IMR-90 (cell line): ENCODE data around the gene TMEM259. TPM values are rescaled to one million over a fixed set of nuclear protein-coding genes. Genes with fewer than 3 reads are reported as not detected.

Source experiments
- ATAC-seq: fragments of 200-7000 bp; cut with Tn5 transposase; 2 replicates; pipeline ENCODE4 v1.9.1; 2020; ENCODE audit warnings: low read depth, mild to moderate bottlenecking, moderate library complexity
- BruUV-seq: library from RNA; stranded (reverse); fragments of 400-500 nt; replicated peaks from 2 replicates; lab custom pipeline; 2021; lab: Mats Ljungman, UMichigan
- CTCF ChIA-PET: fragments of 300-600 bp; formaldehyde crosslinking; extraction: SDS; loops from one replicate; lab custom pipeline; 2021; ENCODE audit warnings: antibody characterized with exemption; lab: Yijun Ruan, JAX
- POLR2A ChIA-PET: fragments of 300-600 bp; sonication (Branson Sonifier 250); formaldehyde crosslinking; loops from one replicate; lab custom pipeline; 2022; ENCODE audit warnings: antibody characterized with exemption; ENCODE audit not compliant: unreplicated experiment; lab: Charles Lee
- DNase-seq: peaks from one replicate; pipeline ENCODE4 v3.0.0; 2013
- H2AFZ ChIP-seq: replicated peaks from 2 replicates; pipeline ENCODE3; 2013; ENCODE audit warnings: low read length, mild to moderate bottlenecking; ENCODE audit not compliant: poor library complexity
- H2AK5ac ChIP-seq: 2 replicates; pipeline ENCODE4 v1.6.1; 2013; ENCODE audit warnings: low read depth, low read length, inconsistent platforms
- H2AK9ac ChIP-seq: replicated peaks from 2 replicates; pipeline ENCODE3; 2013; ENCODE audit warnings: mild to moderate bottlenecking, low read depth, low read length, moderate library complexity; ENCODE audit not compliant: poor library complexity
- H2BK120ac ChIP-seq: 2 replicates; pipeline ENCODE4 v1.6.1; 2013; ENCODE audit warnings: low read depth, low read length, inconsistent platforms
- H2BK15ac ChIP-seq: 3 replicates; pipeline ENCODE4 v1.6.1; 2013; ENCODE audit warnings: low read depth, low read length, inconsistent platforms
- H2BK20ac ChIP-seq: 2 replicates; pipeline ENCODE4 v1.6.1; 2013; ENCODE audit warnings: low read depth, mild to moderate bottlenecking, inconsistent platforms, low read length, moderate library complexity
- H2BK5ac ChIP-seq: 2 replicates; pipeline ENCODE4 v1.6.1; 2013; ENCODE audit warnings: mild to moderate bottlenecking, low read depth, low read length, inconsistent platforms; ENCODE audit not compliant: poor library complexity, severe bottlenecking
- H3K14ac ChIP-seq: replicated peaks from 2 replicates; pipeline ENCODE4 v1.6.1; 2013; ENCODE audit warnings: low read depth, low read length, inconsistent platforms
- H3K18ac ChIP-seq: 2 replicates; pipeline ENCODE4 v1.6.1; 2013; ENCODE audit warnings: low read depth, low read length, control low read depth
- H3K23ac ChIP-seq: 2 replicates; pipeline ENCODE4 v1.6.1; 2013; ENCODE audit warnings: low read depth, low read length, inconsistent platforms
- H3K27ac ChIP-seq: 2 replicates; pipeline ENCODE4 v1.5.1; 2013; ENCODE audit warnings: mild to moderate bottlenecking, control low read depth, low read length; ENCODE audit not compliant: insufficient read depth
- H3K27me3 ChIP-seq: 2 replicates; pipeline ENCODE4 v1.6.1; 2013; ENCODE audit warnings: low read length; ENCODE audit not compliant: control insufficient read depth, insufficient read depth
- H3K36me3 ChIP-seq: 2 replicates; pipeline ENCODE4 v1.6.1; 2013; ENCODE audit warnings: low read length, mixed read lengths; ENCODE audit not compliant: control insufficient read depth, insufficient read depth
- H3K4ac ChIP-seq: 2 replicates; pipeline ENCODE4 v1.6.1; 2013; ENCODE audit warnings: low read depth, low read length, inconsistent platforms
- H3K4me1 ChIP-seq: 2 replicates; pipeline ENCODE4 v1.6.1; 2013; ENCODE audit warnings: low read length, mixed read lengths; ENCODE audit not compliant: control insufficient read depth, insufficient read depth
- H3K4me2 ChIP-seq: 2 replicates; pipeline ENCODE4 v1.6.1; 2013; ENCODE audit warnings: low read depth, mild to moderate bottlenecking, control low read depth, low read length, moderate library complexity
- H3K4me3 ChIP-seq: 2 replicates; pipeline ENCODE4 v1.5.1; 2013; ENCODE audit warnings: low read depth, mild to moderate bottlenecking, control low read depth, low read length, moderate library complexity; ENCODE audit not compliant: insufficient read depth
- H3K56ac ChIP-seq: 2 replicates; pipeline ENCODE4 v1.6.1; 2013; ENCODE audit warnings: low read length, inconsistent platforms; ENCODE audit not compliant: insufficient read depth; ENCODE audit errors: extremely low read depth
- H3K79me1 ChIP-seq, 2 experiments: 2 replicates each; pipeline ENCODE4 v1.6.1; 2013; ENCODE audit warnings: low read length in 2 of 2, inconsistent platforms in 1 of 2, low read depth in 1 of 2
- H3K9ac ChIP-seq: 2 replicates; pipeline ENCODE4 v1.6.1; 2013; ENCODE audit warnings: low read depth, low read length, control low read depth
- H3K9me1 ChIP-seq: 2 replicates; pipeline ENCODE4 v1.6.1; 2013; ENCODE audit warnings: low read length, inconsistent platforms; ENCODE audit not compliant: insufficient read depth
- H3K9me3 ChIP-seq: 2 replicates; pipeline ENCODE4 v1.6.1; 2013; ENCODE audit warnings: low read length; ENCODE audit not compliant: control insufficient read depth, insufficient read depth
- H4K20me1 ChIP-seq: 2 replicates; pipeline ENCODE4 v1.6.1; 2013; ENCODE audit warnings: low read length, inconsistent platforms; ENCODE audit not compliant: insufficient read depth
- H4K5ac ChIP-seq: 2 replicates; pipeline ENCODE4 v1.6.1; 2013; ENCODE audit warnings: mild to moderate bottlenecking, low read depth, low read length, control low read depth
- H4K8ac ChIP-seq, 2 experiments: 2 replicates each; pipeline ENCODE4 v1.6.1; 2013; ENCODE audit warnings: low read depth in 2 of 2, low read length in 2 of 2, control low read depth in 1 of 2, inconsistent platforms in 1 of 2
- H4K91ac ChIP-seq: 2 replicates; pipeline ENCODE4 v1.6.1; 2013; ENCODE audit warnings: low read depth, low read length, inconsistent platforms; ENCODE audit not compliant: insufficient read depth
- BHLHE40 ChIP-seq: fragments of 150-350 bp; IDR thresholded peaks from 2 replicates; pipeline ENCODE4 v1.6.1; 2016; ENCODE audit warnings: mild to moderate bottlenecking, low read depth, low read length
- CEBPB ChIP-seq: IDR thresholded peaks from 2 replicates; pipeline ENCODE4 v1.6.1; 2012; ENCODE audit warnings: low read depth, low read length, improper control_type of control experiment
- CHD1 ChIP-seq: IDR thresholded peaks from 2 replicates; pipeline ENCODE4 v1.6.1; 2012; ENCODE audit warnings: low read depth, low read length, improper control_type of control experiment
- FOS ChIP-seq: fragments of 150-350 bp; IDR thresholded peaks from 2 replicates; pipeline ENCODE4 v1.6.1; 2016; ENCODE audit warnings: low read depth, low read length
- MAZ ChIP-seq: IDR thresholded peaks from 2 replicates; pipeline ENCODE4 v1.6.1; 2012; ENCODE audit warnings: low read depth, mild to moderate bottlenecking, low read length, improper control_type of control experiment, moderate library complexity, borderline replicate concordance
- MXI1 ChIP-seq: IDR thresholded peaks from 2 replicates; pipeline ENCODE4 v1.6.1; 2012; ENCODE audit warnings: low read depth, mild to moderate bottlenecking, low read length, moderate library complexity, borderline replicate concordance
- RAD21 ChIP-seq: IDR thresholded peaks from 2 replicates; pipeline ENCODE4 v1.6.1; 2012; ENCODE audit warnings: low read length, improper control_type of control experiment
- RFX5 ChIP-seq: IDR thresholded peaks from 2 replicates; pipeline ENCODE4 v1.8.0; 2012; ENCODE audit warnings: low read depth, mild to moderate bottlenecking, low read length, moderate library complexity
- SMC3 ChIP-seq: fragments of 150-350 bp; IDR thresholded peaks from 2 replicates; pipeline ENCODE4 v1.6.1; 2016; ENCODE audit warnings: low read depth, mild to moderate bottlenecking, antibody characterized with exemption, low read length, moderate library complexity
- WGBS, 2 experiments: methylation state at CpG; one replicate each; pipeline versions ENCODE4 v1.1.5 to v1.1.7; 2013; ENCODE audit warnings: missing lambda C conversion rate in 2 of 2; ENCODE audit not compliant: insufficient read length in 1 of 2; ENCODE audit errors: extremely low coverage in 2 of 2; 5-methylcytosine and 5-hydroxymethylcytosine counted together
- dilution Hi-C: fragments of 300-500 bp; cut with HindIII; formaldehyde crosslinking; loops from one replicate; pipeline ENCODE4 v1.14.3; 2018; ENCODE audit warnings: low sequenced_read_pairs; ENCODE audit not compliant: unreplicated experiment
- in situ Hi-C: fragments of 300-500 bp; cut with MboI; formaldehyde crosslinking; loops from 3 replicates; pipeline ENCODE4 v1.14.3; 2019; ENCODE audit warnings: low sequenced_read_pairs, inconsistent platforms, mixed read lengths
- intact Hi-C: fragments of 100-400 bp; cut with micrococcal nuclease; formaldehyde crosslinking; loops from 2 replicates; pipeline ENCODE4 v1.10.0; 2022
- polyA plus RNA-seq, 3 experiments: library from polyadenylated mRNA; depleted of rRNA; stranded (reverse); fragments of >200 nt; gene quantifications; 2 replicates each; pipeline ENCODE4 v1.2.3, GENCODE V29; 2012; ENCODE audit warnings: low replicate concordance in 1 of 3
- total RNA-seq: library from RNA; depleted of rRNA; stranded (reverse); fragments of >200 nt; gene quantifications from 2 replicates; pipeline ENCODE4 v1.2.3, GENCODE V29; 2012
- TF ChIP-seq, protein P1 (sequence below): conservative IDR thresholded peaks from 2 replicates; pipeline ENCODE4 v1.5.1; 2012; ENCODE audit warnings: mild to moderate bottlenecking, low read depth, low read length, improper control_type of control experiment
- TF ChIP-seq, protein P2 (sequence below): fragments of 150-350 bp; IDR thresholded peaks from 2 replicates; pipeline ENCODE4 v1.6.1; 2016; ENCODE audit warnings: low read depth, mild to moderate bottlenecking, low read length, moderate library complexity, borderline replicate concordance
- TF ChIP-seq, protein P3 (sequence below): fragments of 150-350 bp; IDR thresholded peaks from 2 replicates; pipeline ENCODE4 v1.6.1; 2017; ENCODE audit warnings: mild to moderate bottlenecking, antibody characterized with exemption, low read length, low read depth

TMEM259 gene
- total and polyA plus RNA-seq, 2 of the 4 experiments (the other 2 are of a cell fraction) = 22.6 to 153 TPM

DNA sequence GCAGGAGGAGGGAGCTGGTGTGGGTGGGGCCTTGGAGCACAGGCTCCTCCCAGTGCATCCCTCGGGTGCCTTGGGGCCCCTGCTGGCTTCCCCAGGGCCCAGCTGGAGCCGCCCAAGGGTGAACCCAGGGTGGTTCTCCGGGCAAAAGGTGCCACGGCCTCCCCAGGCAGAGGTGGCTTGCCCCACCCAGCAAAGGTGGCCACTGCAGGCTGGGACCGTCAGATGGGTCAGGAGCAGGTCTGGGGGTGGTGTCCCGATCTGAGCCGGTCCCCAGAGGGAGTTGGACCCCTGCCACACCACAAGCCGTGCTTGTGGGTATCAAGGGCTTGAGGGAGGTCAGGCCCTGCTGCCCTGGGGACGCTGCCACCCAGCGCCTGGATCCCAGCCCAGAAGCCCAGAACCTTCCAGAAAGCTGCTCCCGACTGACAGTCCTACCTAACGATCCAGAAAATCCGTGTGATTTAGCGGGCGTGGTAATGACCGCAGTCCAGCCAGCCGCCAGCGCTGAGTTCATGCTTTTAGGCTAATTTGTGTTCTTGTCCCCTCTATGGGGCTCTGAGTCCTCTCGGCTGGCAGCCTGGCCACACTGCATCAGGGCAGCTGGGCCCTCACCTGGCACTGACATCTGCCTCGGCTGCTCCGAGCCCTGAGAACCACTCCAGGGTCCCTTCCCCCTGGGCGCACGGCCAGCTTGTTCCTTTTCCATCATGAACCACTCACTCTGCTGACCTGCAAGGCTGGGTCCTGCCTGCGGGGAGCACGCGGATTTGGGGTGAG, 25.7 kb downstream of the TMEM259 start (continued):
- no peak for TF ChIP-seq MAZ

DNA sequence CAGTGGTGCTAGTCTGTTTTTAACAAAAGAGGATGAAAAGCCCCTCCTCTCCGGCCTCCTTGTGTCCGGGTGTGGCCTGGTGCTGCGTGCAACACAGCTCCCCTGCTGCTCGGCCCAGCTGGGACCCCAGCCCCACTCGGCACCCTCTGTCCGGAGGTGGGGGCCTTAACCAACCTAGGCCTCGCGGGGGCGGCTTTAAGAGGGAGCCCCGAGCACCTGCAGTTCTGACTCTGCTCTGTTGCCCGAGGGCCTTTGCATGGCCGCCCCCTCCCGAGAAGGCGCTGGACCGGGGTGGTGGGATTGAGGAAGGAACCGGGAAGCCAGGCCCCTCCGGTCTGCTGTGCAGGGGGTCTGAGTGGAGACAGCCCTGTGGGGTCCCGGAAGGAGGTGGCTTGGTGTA, 26.4 kb downstream of the TMEM259 start:
- H3K18ac ChIP-seq = no peak overlapping the region
- DNase-seq = no peak
- H3K14ac ChIP-seq = no peak overlapping the region
- H3K9ac ChIP-seq = no peak overlapping the region
- CTCF ChIA-PET = no interaction called here
- 0 out of 2 replicates have a peak, but pooled peaks cover 6% of the 10 kb centered on the region for H4K20me1 ChIP-seq
- no peak overlapping the region for H2AK5ac ChIP-seq
- POLR2A ChIA-PET = no interaction called here
- whole genome bisulfite sequencing, 2 experiments = 93% methylated on average over 10 of the region's 18 CpGs; no CpG with 5 or more reads in 1 of the 2 experiments
- H4K8ac ChIP-seq = no peak overlapping the region
- no peak overlapping the region for H2AFZ ChIP-seq
- H3K27me3 ChIP-seq = peaks cover 33% of the 10 kb centered on the region
- ATAC-seq = no peak
- no peak overlapping the region for H3K4me3 ChIP-seq
- H3K36me3 ChIP-seq = peaks cover 31% of the 10 kb centered on the region
- H3K4me1 ChIP-seq = peaks cover 5% of the 10 kb centered on the region
- no peak overlapping the region for H3K4me2 ChIP-seq
- H2BK120ac ChIP-seq = no peak overlapping the region
- H2BK15ac ChIP-seq = no peak overlapping the region
- H3K27ac ChIP-seq = no peak overlapping the region
- in situ Hi-C loops = no loop called here
- no peaks in the 10 kb centered on the region for H3K9me3 ChIP-seq
- intact Hi-C loops = no loop called here
- H3K56ac ChIP-seq = no peak overlapping the region
- H2AK9ac ChIP-seq = no peak overlapping the region
- no peak overlapping the region for H4K91ac ChIP-seq
- H3K79me1 ChIP-seq = no peaks in the 10 kb centered on the region; a peak in 1 of 4 replicates
- dilution Hi-C loops = no loop called here
- no peak overlapping the region for H2BK20ac ChIP-seq
- no peak overlapping the region for H3K4ac ChIP-seq
- no peak overlapping the region for H3K23ac ChIP-seq
- no peaks in the 10 kb centered on the region for H3K9me1 ChIP-seq
- no TSS peak for BruUV-seq
- no peak overlapping the region for H2BK5ac ChIP-seq
- no peak overlapping the region for H4K5ac ChIP-seq
- no peak for TF ChIP-seq CEBPB
- TF ChIP-seq RAD21 = no peak
- no peak for TF ChIP-seq FOS
- TF ChIP-seq, protein P1, sequence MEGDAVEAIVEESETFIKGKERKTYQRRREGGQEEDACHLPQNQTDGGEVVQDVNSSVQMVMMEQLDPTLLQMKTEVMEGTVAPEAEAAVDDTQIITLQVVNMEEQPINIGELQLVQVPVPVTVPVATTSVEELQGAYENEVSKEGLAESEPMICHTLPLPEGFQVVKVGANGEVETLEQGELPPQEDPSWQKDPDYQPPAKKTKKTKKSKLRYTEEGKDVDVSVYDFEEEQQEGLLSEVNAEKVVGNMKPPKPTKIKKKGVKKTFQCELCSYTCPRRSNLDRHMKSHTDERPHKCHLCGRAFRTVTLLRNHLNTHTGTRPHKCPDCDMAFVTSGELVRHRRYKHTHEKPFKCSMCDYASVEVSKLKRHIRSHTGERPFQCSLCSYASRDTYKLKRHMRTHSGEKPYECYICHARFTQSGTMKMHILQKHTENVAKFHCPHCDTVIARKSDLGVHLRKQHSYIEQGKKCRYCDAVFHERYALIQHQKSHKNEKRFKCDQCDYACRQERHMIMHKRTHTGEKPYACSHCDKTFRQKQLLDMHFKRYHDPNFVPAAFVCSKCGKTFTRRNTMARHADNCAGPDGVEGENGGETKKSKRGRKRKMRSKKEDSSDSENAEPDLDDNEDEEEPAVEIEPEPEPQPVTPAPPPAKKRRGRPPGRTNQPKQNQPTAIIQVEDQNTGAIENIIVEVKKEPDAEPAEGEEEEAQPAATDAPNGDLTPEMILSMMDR = no peak
- no peak for TF ChIP-seq MXI1
- TF ChIP-seq RFX5 = no peak
- no peak for TF ChIP-seq BHLHE40
- TF ChIP-seq, protein P2, sequence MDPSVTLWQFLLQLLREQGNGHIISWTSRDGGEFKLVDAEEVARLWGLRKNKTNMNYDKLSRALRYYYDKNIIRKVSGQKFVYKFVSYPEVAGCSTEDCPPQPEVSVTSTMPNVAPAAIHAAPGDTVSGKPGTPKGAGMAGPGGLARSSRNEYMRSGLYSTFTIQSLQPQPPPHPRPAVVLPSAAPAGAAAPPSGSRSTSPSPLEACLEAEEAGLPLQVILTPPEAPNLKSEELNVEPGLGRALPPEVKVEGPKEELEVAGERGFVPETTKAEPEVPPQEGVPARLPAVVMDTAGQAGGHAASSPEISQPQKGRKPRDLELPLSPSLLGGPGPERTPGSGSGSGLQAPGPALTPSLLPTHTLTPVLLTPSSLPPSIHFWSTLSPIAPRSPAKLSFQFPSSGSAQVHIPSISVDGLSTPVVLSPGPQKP = no peak
- no peak for TF ChIP-seq CHD1
- TF ChIP-seq MAZ = no peak
- TF ChIP-seq SMC3 = no peak
- TF ChIP-seq, protein P3, sequence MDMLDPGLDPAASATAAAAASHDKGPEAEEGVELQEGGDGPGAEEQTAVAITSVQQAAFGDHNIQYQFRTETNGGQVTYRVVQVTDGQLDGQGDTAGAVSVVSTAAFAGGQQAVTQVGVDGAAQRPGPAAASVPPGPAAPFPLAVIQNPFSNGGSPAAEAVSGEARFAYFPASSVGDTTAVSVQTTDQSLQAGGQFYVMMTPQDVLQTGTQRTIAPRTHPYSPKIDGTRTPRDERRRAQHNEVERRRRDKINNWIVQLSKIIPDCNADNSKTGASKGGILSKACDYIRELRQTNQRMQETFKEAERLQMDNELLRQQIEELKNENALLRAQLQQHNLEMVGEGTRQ = no peak
